HT-29 (cell line): Measurements from ENCODE around the gene SLIT3. TPM values are rescaled to one million over a fixed set of nuclear protein-coding genes. Genes with fewer than 3 reads are reported as not detected.

ENCODE experiments used
- DNase-seq: peaks from one replicate; pipeline ENCODE4 v3.0.0-alpha.2; 2015; ENCODE audit warnings: low spot score
- total RNA-seq: library from RNA; depleted of rRNA; stranded (reverse); fragments of >200 nt; shearing (Covaris generic); gene quantifications from 2 replicates; pipeline ENCODE4 v1.2.3, GENCODE V29; 2014

The SLIT3 gene
- total RNA-seq, 1 experiment from 2014 or later, result not detected

DNA sequence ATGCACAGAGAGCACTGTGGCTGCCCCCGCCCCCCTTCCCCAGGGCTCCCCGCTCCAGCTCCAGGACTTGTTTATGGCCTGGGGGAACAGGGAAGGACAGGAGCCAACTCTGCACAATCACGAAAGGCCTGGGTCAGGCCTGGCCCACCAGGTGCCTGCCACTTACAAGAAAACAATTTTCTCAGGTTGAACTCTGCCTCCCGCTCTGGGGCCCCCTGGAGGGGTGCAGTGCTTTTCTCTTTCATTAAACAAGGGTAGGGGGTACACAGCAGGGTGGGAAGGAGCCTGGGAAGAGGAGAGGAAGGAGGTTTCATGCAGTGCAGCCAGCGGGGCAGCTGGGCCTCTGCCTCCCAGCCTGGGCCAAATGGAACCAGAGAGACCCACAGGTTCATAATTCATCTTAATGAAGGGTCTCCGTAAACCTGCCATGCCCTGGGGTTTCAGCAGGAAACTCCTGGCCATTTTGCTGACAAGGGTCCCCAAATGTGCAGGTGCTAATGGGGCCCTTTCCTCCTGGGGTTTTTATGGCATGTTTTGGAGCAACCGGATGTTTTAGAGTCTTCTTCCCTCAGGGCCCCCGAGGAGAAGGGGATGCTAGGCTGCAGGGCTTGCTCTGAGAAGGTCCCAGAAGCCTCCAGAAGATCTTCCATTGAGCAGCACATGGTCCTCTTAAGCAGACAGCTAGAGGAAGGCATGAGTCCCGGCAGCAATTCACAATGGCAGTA lies 219.8 kb downstream of the SLIT3 start:
- no peak for DNase-seq

DNA sequence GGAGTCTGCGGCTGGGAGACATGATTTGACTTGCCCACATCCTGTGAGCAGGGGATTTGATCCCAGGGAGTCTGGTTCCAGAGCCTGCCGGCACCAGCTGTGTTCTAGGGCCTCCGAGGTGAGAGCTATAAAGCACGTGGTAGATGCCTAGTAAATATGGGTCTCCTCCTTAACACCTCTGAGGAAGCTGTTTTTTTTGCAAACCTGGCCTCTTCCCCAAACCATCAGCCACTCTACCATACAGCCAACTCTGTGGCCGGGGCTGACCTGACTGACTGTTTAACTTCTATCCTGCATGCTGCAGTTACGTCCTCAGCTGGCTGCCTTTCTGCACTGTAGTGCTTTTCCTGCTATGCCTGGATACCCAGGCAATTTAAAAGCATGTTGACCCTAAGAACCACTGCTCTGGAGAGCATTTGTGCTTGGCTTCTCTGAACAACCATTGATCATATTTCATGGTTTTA lies 220.5 kb downstream of the SLIT3 start:
- DNase-seq, result no peak

DNA sequence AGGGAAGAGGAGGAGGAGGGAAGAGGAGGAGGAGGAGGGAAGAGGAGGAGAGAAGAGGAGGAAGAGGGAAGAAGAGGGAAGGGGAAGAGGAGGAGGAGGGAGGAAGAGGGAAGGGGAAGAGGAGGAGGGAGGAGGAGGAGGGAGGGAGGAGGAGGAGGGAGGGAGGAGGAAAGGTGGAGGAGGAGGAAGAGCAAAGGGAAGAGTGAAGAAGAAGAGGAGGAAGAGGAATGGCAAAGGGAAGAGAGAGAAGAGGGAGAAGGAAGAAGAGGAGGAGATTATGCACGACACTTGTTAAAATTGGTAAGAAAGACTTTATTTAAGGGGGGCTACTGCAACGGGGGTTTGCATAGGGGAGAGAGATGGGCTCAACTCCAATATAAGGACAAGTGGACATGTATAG lies 221.2 kb downstream of the SLIT3 start:
- no peak for DNase-seq

DNA sequence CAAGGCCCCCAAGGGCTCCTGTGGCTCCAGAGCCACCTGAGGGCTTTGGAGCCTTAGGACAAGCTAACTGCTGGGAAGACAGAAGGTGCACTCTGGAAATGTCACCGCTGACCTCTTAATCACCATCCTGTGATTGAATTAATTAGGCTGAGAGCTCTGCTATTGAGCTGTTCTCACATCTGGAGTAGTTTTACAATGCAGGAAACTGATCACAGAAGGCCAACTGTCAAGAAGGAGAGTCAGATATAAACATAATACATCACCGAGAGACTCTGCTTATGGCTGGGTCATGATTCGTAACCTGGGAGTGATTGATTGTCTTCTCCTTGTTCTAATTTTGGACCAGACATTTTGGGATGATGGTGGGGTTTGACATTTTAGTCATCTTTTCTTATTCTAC lies 226.1 kb downstream of the SLIT3 start:
- no peak for DNase-seq

DNA sequence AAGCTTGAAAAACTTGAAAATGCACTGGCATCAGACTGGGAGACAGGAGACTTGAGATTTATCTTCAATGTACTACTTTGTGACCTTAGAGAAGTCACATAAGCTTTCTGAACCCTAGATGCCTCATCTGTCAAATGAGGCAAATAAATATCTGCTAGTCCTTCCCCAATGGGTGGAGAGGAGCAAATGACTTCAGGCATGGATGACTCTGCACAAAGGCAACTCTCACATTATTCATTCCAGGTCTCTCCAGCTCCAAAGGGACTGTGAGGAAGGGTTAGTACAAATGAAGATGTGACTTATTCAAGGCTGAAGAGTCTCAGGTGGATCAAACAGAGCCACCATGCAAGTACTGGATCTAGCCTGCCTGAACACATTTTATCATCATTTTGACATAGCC lies 228.7 kb downstream of the SLIT3 start:
- no peak for DNase-seq

DNA sequence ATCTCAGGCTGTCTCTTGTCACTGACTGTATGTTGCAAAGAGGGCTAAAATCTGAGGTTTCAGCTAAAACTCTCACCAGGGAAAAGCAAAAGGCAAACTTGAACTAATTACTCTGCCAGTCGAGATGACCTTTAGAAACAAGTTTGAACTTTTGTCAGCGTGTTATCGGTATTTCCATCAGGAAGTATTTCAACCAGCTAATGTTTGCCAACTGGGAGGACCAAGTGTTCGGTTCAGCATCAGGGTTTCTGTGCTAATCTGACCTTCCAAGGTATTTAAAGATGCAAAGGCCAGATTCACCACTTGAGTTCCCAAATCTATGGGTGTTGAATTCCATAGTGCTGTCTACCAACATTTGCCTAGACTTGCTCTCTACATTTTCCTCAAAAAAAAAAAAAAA lies 230.5 kb downstream of the SLIT3 start:
- peak; percentile 41 for DNase-seq

DNA sequence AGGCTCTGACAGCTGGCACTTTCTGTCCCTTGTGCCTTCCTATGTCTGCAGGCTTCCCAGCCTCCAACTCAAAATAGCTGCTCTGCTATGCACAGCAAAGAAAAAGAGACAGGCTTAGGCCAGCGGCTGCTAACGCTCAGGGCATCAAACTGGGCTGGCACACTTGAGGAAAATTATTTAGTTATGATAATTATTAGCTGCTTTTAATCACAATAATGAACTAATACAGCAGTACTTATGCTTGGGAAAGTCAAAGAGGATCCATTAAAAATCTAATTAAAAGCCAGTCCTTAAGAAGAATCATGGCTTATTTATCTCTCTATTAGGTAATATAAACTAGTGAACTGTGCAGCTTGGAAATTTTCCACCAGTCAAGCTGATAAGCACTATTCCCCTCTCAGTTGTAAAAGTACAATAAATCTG lies 233.2 kb downstream of the SLIT3 start:
- no peak for DNase-seq

DNA sequence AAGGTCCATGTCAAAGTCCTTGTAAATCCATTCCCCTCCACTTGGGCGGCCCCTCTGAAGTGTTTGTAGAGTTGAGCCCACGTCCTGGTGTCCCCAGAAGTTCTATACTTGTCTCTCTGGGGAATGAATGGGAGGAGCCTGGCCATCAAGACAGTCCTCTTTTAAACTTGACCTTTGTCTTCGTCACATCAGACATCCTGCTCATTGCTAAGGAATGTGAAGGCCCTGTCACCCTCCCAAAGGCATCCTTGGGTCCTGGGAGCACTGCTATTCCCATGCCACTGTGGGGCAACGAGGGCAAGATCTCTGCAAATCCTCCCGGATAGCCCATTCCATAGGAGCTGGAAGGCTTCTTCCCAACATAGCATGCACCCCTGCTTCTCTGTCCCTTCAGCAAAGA lies 235.5 kb downstream of the SLIT3 start:
- no peak for DNase-seq

DNA sequence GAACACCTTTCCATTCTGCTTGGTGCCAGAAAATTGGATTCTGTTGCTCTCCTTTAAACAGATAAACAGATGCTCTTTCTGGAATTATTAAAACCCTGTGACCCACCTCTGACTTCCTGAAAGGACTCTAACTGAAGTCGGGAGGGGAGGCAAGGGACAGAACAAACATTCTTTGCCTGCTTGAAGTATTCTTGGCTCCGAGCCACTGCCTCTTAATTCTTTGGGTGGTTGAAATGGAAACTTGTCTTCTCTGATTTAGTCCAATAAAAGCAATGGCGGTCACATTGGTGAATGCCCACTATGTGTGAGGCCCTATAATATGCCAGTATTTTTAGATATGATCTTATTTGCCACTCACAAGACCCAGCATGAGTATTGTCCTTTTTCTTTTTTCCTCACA lies 236.8 kb downstream of the SLIT3 start:
- peak; percentile 43 for DNase-seq

DNA sequence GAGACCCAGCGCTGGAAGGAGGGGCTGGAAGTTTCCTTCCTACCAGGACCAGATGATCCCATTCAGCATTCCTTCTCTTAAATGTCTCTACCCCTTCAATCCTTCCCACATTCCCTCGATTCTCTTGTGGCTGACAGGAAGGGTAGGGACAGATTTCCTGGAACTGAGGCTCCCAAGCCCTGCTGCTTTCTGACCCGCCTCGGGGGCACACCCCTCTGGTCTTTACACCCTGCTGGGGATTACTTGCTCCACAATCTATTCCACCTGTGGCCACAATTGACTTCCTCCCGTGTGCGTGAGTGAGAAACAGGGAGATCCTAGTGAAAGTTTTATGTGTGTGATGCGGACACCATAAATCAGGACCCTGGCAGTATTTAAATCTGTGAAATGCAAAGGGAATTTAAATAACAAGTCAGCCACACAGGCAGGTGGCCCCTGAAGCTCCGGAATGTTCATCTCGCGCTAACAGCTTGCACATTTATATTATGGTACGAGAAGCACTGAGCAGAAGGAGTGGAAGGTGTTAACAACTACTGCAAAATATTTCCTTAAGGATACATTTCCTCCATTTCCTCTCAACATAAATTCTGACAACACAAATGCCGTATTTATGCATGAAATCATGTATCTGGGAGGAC lies 237.5 kb downstream of the SLIT3 start:
- DNase-seq, result no peak

DNA sequence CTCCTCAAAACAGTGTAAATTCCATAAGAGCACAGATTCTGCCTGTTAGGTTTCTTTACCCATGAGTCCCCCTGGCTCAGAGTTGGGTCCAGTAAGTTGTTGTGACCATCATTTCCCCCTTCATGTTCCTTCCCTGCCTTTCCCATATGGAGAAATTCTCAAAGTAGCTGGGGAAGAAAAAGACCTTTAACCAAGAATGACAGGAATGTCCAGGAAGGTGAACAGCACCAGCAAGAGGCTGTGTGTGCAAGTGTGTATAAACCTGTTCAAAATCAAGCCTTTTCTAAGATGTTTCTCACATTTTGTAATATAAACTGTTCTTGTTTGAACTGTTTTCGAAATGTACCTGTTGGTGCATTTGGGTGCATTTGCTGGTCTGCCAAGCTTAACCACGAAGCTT lies 238.2 kb downstream of the SLIT3 start:
- no peak for DNase-seq

DNA sequence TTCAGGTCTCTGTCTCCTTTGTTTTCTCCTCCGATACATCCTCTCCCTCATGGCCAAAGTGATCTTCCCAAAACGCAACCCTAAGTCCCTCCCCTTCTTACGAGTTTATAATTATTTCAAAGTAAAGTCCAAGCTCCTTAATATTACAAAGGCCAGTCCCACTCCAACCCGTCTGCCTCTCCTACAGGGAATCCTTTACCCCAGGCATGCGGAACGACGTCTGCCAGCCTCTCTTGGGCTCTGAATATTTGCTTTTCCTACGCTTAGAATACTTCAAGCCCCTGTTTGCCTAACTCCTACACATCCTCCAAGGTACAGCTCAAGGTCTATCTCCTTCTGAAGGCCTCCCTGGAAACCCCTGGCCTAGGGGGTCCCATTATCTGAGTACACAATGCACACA lies 246.4 kb downstream of the SLIT3 start:
- no peak for DNase-seq

DNA sequence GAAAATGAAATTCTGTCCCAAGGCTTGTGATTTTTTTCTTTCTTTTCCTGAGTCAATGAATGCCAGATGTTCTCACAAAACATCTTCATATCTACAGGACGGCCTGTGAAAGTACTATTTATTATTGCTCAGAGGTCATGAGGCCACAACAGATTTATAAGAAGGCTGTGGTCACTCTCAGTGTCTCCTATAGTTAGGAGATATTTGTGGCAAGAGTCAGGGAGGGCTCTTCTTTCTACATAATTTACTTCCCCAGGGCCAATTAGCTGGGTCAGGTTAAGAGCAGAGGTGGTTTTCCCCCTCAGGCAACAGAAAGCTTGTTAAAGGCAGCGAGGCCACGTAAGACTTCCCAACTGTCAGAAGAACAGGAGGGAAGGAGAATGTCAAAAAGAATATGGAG lies 248.7 kb downstream of the SLIT3 start:
- DNase-seq, result no peak

DNA sequence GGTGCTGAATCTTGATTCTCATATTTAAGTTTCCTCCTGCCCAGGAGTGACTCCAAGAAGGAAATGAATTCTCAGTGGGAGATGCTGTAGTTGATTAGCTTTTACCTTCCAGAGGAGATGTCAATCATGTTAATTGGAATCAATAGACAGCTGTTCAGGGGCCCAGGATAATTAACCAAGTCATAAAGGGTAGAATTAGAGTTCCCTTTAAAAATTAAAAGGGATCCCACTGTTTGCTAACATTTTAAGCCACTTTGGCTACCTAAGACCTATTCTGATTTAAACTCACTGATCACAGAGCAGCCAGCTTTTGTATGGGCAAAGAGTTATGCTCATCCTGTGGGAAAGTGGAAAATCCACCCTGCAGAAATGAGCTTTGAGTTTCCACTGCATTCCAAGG lies 249.6 kb downstream of the SLIT3 start:
- DNase-seq, result peak; percentile 14

DNA sequence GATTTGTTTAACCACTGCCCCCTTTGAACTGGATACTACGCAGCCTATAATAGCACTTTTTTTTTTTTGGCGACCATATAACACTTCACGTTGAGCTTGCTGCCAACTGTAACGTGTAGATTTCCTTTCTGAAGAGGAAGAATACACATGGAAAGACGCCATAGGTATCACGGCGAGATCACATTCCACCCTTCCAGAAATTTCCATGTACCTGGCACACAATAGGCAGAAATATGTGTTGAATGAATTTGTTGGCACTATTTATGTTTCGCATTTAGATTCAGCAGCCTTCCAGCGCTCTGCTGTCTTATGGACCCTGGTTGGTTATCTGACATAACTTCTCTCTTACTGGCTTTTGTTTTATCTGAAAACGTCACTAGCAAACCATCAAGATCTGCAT lies 250.3 kb downstream of the SLIT3 start:
- no peak for DNase-seq

DNA sequence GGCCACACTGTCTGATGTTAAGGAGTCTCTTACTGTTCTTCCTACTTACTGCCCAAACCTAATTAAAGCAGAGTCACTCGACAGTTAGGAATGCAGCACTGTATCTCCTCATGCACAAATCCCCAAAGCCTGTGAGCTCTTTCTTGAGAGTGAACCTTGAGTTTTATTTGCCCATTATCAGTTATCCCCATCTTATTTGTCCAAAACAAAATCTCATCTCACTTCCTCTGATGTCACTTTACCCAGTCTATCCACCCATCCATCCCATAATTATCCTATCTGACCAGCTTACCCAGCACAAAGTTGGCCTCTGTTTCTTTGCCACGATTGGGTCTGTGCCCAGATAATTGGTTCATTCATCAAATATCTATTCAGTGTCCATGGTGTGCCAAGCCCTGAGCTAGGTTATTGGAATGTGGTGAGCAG lies 250.8 kb downstream of the SLIT3 start:
- DNase-seq, result peak; percentile 61

DNA sequence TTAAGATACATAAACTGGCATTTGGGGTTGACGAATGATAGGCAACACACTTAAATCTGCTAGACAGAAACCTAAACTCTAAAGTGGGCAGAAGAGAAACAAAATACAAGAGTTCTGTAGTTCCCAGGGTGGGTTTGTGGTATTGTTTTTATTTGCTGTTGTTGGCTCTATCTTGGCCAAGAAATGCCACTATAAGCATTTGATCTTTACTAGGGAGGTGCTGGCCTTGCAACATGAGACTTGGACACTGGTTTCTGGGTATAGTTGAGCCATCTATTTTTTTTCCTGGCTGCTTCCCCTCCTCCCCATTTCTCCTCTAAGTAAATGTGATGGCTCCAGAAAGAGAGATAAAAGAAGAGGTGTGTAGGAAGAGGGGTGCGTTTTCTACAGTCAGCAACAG lies 251.2 kb downstream of the SLIT3 start:
- no peak for DNase-seq

DNA sequence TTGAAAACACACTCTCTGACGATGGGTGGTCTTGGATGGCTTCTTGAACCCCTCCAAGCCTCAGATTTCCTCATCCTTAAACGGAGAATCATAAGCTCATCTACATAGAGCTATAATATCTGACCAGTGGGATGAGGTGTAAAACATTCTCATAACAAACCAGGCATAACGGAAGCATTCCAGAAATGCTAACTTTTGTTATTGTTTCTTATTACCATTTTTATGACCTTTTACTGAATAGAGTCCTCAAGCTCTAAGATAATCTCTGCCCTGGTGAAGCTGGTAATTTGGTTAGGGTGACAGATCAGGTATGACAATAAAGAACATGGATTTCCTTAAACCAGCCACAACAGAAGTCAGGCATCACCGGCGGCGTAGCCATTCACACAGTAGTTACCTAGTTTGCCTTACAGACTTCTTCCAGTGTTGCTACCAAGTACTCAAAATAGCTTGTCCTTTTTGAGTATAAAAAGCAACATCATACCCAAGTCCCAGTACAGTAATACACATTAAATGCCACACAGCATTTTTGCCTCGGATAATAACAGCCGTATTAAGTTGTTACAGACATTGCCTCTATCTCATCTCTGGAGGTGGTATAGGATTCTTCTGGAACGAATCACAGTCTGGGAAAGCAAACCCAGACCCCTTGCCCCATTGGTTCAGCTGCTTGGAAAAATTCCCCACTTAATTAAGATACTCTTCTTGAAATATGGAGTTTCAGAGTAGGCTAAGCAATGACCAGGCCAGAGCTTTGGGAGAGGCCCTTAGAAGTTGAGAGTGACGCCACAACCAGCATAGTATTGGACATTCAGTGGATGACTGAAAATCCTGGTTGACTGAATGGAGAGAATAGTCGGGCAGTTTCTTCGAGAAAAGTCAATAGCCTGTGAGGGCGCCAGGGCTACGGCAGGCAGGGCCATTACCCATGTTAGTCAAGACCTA lies 252.5 kb downstream of the SLIT3 start:
- DNase-seq, result no peak

DNA sequence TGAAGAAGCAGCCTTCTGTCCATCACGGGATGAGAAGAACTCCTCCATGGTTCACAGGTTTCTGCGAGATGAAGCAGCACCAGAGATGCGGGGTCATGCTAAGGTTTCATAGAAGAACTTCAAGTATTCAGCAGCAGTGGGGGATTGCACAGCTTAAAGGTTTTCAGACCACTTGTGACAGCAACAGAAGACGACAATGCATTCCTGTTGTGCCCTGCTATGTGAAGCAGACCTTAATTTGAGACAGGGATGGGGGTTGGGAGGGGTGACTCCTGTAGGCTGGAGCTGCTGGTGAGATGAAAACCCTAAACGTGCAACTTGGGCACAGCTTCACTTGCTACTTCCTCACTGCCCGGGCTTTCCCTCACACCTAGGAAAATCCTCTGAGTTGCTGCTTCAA lies 256.0 kb downstream of the SLIT3 start:
- DNase-seq, result no peak

DNA sequence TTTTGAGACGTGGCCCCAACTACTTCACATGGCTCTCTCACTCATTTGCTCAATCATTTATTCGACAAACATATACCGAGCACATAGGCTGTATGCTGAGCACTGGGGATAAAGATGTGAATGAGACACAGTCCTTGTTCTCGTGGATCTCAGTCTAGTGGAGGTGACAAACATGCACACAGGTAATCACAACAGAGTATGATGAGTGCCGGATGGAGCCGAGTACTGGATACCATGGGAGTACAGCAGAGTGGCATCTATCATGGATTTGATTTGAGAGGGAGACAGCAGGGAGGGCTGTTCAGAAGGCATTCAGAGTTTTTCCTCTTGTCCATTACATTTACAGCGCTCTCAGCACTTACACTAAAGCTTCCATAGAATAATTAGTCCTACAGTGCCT lies 259.8 kb downstream of the SLIT3 start:
- no peak for DNase-seq

DNA sequence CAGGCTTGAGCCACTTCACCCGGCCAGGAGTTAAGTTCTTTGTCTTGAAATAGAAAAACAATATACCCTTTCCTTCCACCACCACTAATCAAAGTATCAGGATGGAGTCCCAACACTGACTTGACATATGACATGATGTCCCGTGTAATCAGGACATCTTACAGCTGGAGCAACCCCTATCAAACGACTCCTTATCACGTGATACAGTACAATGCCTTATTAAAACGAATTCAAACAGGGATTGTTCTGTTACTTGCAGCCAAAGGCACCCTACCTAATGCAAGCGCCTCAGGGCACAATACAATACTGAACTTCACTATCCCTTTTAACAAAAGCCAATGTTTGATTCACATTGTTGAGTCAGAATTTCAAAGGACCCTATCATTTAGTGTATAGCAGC lies 261.3 kb downstream of the SLIT3 start:
- DNase-seq, result no peak

DNA sequence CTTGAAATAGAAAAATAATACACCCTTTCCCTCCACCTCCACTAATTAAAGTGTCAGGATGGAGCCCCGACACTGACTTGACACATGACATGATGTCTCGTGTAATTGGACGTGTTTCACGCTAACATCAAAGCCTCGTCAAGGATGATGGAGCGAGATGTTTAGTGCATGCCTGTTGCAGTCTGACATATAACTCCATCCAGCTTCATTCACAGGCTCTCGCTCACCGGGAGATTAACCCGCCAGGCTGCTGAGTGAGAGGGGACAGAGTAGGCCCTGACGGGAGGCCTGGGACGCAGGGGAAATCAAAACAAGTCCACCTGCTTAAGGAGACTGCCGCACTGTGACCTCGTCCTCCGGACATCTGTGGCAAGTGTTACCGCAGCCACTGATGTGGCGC lies 263.5 kb downstream of the SLIT3 start:
- DNase-seq, result no peak
